K562 (cell line): ENCODE results near the gene DAPP1. TPM values are rescaled to one million over a fixed set of nuclear protein-coding genes. Genes with fewer than 3 reads are reported as not detected.
A peak's percentile ranks its signal among the peaks of the same experiment; 100 is the strongest.
"Not testable (repeated sequence)": the region's sequence is repeated elsewhere in the genome, so short reads cannot be mapped to it uniquely, and the experiment has no call there.

Source experiments
- ATAC-seq: fragments of 200-7000 bp; cut with Tn5 transposase; 3 replicates; pipeline ENCODE4 v1.9.1; 2020; ENCODE audit warnings: moderate library complexity
- BruUV-seq: library from RNA; stranded (reverse); fragments of 400-500 nt; replicated peaks from 2 replicates; lab custom pipeline; 2021; lab: Mats Ljungman, UMichigan
- CTCF ChIA-PET: fragments of 300-600 bp; formaldehyde crosslinking; extraction: SDS; loops from one replicate; lab custom pipeline; 2021; ENCODE audit warnings: low intra/inter-chr PET ratio; lab: Yijun Ruan, JAX
- POLR2A ChIA-PET: fragments of 300-600, 350-650 bp; sonication (Branson Sonifier 250); formaldehyde crosslinking; extraction: SDS; loops from one replicate; lab custom pipeline; 2021; ENCODE audit warnings: antibody characterized with exemption, inconsistent platforms; lab: Yijun Ruan, JAX
- DNase-seq, 4 experiments: peaks; one replicate each; pipeline versions ENCODE4 v3.0.0 to v3.0.0-alpha.2; 2011 to 2018; ENCODE audit warnings: low spot score in 3 of 4, mixed read lengths in 3 of 4; ENCODE audit errors: extremely low read depth in 1 of 4
- FAIRE-seq: peaks from 2 replicates; lab custom pipeline; 2011; peaks lifted over from hg19 to GRCh38; lab: Jason Lieb, UNC
- H2AFZ ChIP-seq: 2 replicates; pipeline ENCODE4 v1.6.0; 2011; ENCODE audit warnings: low read depth, low read length, control low read depth, inconsistent platforms
- H3K27ac ChIP-seq: fragments of 200-600 bp; 3 replicates; pipeline ENCODE4 v1.8.0; 2011; ENCODE audit warnings: low read depth, mild to moderate bottlenecking, control low read depth, inconsistent platforms, low read length, moderate library complexity, mixed read lengths; ENCODE audit errors: extremely low read depth
- H3K27me3 ChIP-seq, 2 experiments: fragments of 300-600 bp in 1 of 2; 2 replicates in 1 of 2; 3 replicates in 1 of 2; pipeline versions ENCODE4 v1.6.0 to v1.8.0; 2011; ENCODE audit warnings: inconsistent platforms in 2 of 2, low read length in 2 of 2, mild to moderate bottlenecking in 1 of 2, mixed read lengths in 1 of 2, moderate library complexity in 1 of 2; ENCODE audit not compliant: control insufficient read depth in 2 of 2, insufficient read depth in 2 of 2
- H3K36me3 ChIP-seq: fragments of 300-600 bp; 3 replicates; pipeline ENCODE4 v1.8.0; 2011; ENCODE audit warnings: mild to moderate bottlenecking, low read length, inconsistent platforms; ENCODE audit not compliant: control insufficient read depth, insufficient read depth
- H3K4me1 ChIP-seq, 2 experiments: fragments of 200-600 bp in 1 of 2; replicated peaks in 1 of 2; 2 replicates in 1 of 2; 3 replicates in 1 of 2; pipeline versions ENCODE4 v1.5.1 to v1.8.0; 2011; ENCODE audit warnings: inconsistent platforms in 2 of 2, low read length in 2 of 2, mild to moderate bottlenecking in 1 of 2, mixed read lengths in 1 of 2, moderate library complexity in 1 of 2; ENCODE audit not compliant: control insufficient read depth in 2 of 2, insufficient read depth in 2 of 2
- H3K4me2 ChIP-seq: 2 replicates; pipeline ENCODE4 v1.6.1; 2011; ENCODE audit warnings: low read length, control low read depth, inconsistent platforms, mixed read lengths; ENCODE audit not compliant: insufficient read depth
- H3K4me3 ChIP-seq: fragments of 200-600 bp; sonication (generic), shearing (Covaris generic); 2 replicates; pipeline ENCODE4 v1.5.1; 2016; ENCODE audit warnings: control low read depth, inconsistent platforms
- H3K79me2 ChIP-seq: fragments of 200-600 bp; 3 replicates; pipeline ENCODE4 v1.8.0; 2011; ENCODE audit warnings: low read length, inconsistent platforms; ENCODE audit not compliant: control insufficient read depth, insufficient read depth
- H3K9ac ChIP-seq, 2 experiments: 2 replicates each; pipeline versions ENCODE4 v1.6.0 to v1.6.1; 2011; ENCODE audit warnings: low read depth in 2 of 2, low read length in 2 of 2, control low read depth in 1 of 2, inconsistent platforms in 1 of 2, mild to moderate bottlenecking in 1 of 2, mixed read lengths in 1 of 2; ENCODE audit not compliant: insufficient read depth in 1 of 2
- H3K9me1 ChIP-seq: one replicate; pipeline ENCODE4 v1.6.0; 2011; ENCODE audit warnings: inconsistent platforms, mild to moderate bottlenecking, low read length, moderate library complexity; ENCODE audit not compliant: control insufficient read depth, insufficient read depth
- H3K9me3 ChIP-seq: replicated peaks from 2 replicates; pipeline ENCODE4 v1.5.1; 2011; ENCODE audit warnings: low read depth, low read length, inconsistent platforms; ENCODE audit not compliant: control insufficient read depth, insufficient read depth
- H4K20me1 ChIP-seq: replicated peaks from 2 replicates; pipeline ENCODE4 v1.6.1; 2011; ENCODE audit warnings: low read length, inconsistent platforms, mixed read lengths; ENCODE audit not compliant: control insufficient read depth, insufficient read depth
- FOXA3 ChIP-seq, 2 experiments: fragments of 450-650 bp in 1 of 2; sonication (generic) in 1 of 2; formaldehyde crosslinking; IDR thresholded peaks in 1 of 2; conservative IDR thresholded peaks in 1 of 2; 2 replicates each; pipeline versions ENCODE4 v1.4.0 to v1.8.0; 2020 to 2022; ENCODE audit warnings: mild to moderate bottlenecking in 2 of 2, missing genetic modification reagents in 1 of 2
- HNRNPK ChIP-seq: fragments of 200-400 bp; formaldehyde crosslinking; IDR thresholded peaks from one replicate; pipeline ENCODE4 v1.6.1; 2018; ENCODE audit warnings: mild to moderate bottlenecking, low read depth, low read length; ENCODE audit not compliant: poor library complexity, severe bottlenecking
- WGBS: fragments of 100-300 bp; shearing (Covaris generic); methylation state at CpG from one replicate; pipeline ENCODE4 v1.1.6; 2016; ENCODE audit warnings: low coverage, mixed read lengths; ENCODE audit not compliant: insufficient coverage; ENCODE audit errors: missing lambda C conversion rate; 5-methylcytosine and 5-hydroxymethylcytosine counted together
- in situ Hi-C: fragments of 300-500 bp; cut with MboI; formaldehyde crosslinking; loops from 4 replicates; pipeline ENCODE4 v1.15.0; 2018; ENCODE audit warnings: inconsistent platforms, mixed read lengths
- intact Hi-C: fragments of 100-400 bp; cut with micrococcal nuclease; formaldehyde crosslinking; loops from 2 replicates; pipeline ENCODE4 v1.14.2; 2022
- polyA plus RNA-seq, 8 experiments: library from polyadenylated mRNA; depleted of rRNA in 4 of 8; stranded (reverse) in 5 of 8; unstranded in 3 of 8; fragments of >200 nt; fragmentation: Nextera tagmentation in 2 of 8; fragmentation: Illumina TruSeq in 1 of 8; extraction: Ambion mirVana in 2 of 8; extraction: Trizol in 1 of 8; gene quantifications; 2 replicates each; pipeline versions ENCODE4 v1.2.1 to v1.2.3, GENCODE V29; 2011 to 2014; ENCODE audit warnings: inconsistent platforms in 1 of 8, missing spikeins in 1 of 8
- total RNA-seq, 7 experiments: library from RNA; depleted of rRNA in 6 of 7; stranded (reverse); fragments of >200 nt in 6 of 7; fragmentation: Illumina TruSeq in 2 of 7; extraction: Trizol in 2 of 7; gene quantifications; 2 replicates each; pipeline versions ENCODE4 v1.2.1 to v1.2.3, GENCODE V29; 2011 to 2021; ENCODE audit warnings: low replicate concordance in 1 of 7
- TF ChIP-seq, protein P1 (sequence below): fragments of 250-450 bp; sonication (Bioruptor Pico); IDR thresholded peaks from 2 replicates; pipeline ENCODE4 v1.6.1; 2021; ENCODE audit warnings: mild to moderate bottlenecking
- TF ChIP-seq, protein P2 (sequence below): sonication (generic); formaldehyde crosslinking; IDR thresholded peaks from 2 replicates; pipeline ENCODE4 v1.8.0; 2022; ENCODE audit warnings: missing genetic modification reagents, mild to moderate bottlenecking, moderate library complexity, borderline replicate concordance

DAPP1 gene
- total and polyA plus RNA-seq, 9 of the 15 experiments (the other 6 are each of a cell fraction or from before 2014, with no cell fraction given), result 1.9 to 7.2 (median 3.6) TPM

DNA sequence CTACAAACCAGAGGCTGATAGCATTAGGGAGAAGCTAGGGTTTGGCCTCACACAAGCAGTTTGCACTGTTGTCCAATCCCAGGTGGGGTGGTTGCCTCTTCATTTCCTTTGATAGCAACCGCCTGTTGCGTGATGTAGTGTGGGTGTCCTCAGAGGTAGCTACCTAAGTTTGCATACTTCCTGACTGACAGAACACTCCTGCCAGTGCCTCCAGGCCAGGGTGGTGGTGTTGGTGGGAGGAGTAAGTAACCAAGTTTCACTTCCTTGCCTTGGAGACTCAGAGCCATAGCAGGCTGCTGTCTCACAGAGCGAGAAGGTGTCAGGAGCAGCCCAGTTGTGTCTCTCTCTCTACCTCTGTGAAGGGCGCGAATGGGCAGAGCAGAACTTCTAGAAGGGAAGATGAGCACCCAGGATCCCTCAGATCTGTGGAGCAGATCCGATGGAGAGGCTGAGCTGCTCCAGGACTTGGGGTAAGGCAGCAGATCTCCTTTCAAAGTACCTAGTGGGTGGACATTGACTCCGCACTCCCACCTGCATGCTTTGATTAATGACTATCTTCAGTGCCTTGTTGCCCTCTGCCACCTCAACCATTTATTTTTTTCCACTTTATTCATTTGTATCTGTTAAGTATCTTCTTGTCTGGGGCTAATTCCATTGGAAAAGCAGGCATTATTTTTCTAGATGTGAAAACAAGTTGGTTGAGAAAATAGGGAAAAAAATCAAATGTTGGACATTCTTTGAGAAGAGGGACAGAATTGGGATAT lies at the start of gene DAPP1 (continued):
- TF ChIP-seq HNRNPK, result no peak
- TF ChIP-seq, protein P1, sequence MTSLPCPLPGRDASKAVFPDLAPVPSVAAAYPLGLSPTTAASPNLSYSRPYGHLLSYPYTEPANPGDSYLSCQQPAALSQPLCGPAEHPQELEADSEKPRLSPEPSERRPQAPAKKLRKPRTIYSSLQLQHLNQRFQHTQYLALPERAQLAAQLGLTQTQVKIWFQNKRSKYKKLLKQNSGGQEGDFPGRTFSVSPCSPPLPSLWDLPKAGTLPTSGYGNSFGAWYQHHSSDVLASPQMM (CRISPR knock-in tag), result no peak
- TF ChIP-seq, all 486 proteins: peak for 3

DNA sequence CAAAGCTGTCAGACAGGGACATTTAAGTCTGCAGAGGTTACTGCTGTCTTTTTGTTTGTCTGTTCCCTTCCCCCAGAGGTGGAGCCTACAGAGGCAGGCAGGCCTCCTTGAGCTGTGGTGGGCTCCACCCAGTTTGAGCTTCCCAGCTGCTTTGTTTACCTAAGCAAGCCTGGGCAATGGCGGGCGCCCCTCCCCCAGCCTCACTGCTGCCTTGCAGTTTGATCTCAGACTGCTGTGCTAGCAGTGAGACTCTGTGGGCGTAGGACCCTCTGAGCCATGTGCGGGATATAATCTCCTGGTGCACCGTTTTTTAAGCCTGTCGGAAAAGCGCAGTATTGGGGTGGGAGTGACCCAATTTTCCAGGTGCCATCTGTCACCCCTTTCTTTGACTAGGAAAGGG lies 45.8 kb upstream of the DAPP1 start:
- H2AFZ ChIP-seq, result peak overlapping the region; percentile 93; the same call in 1 of the 2 replicates
- in situ Hi-C loops, H3K4me2 ChIP-seq, ATAC-seq, H3K27ac ChIP-seq, H3K79me2 ChIP-seq, DNase-seq, H4K20me1 ChIP-seq, H3K4me1 ChIP-seq, H3K4me3 ChIP-seq, intact Hi-C loops, H3K36me3 ChIP-seq, H3K9me1 ChIP-seq, BruUV-seq, H3K9me3 ChIP-seq, H3K9ac ChIP-seq, CTCF ChIA-PET, POLR2A ChIA-PET, H3K27me3 ChIP-seq: not testable (repeated sequence)
- TF ChIP-seq, protein P2, sequence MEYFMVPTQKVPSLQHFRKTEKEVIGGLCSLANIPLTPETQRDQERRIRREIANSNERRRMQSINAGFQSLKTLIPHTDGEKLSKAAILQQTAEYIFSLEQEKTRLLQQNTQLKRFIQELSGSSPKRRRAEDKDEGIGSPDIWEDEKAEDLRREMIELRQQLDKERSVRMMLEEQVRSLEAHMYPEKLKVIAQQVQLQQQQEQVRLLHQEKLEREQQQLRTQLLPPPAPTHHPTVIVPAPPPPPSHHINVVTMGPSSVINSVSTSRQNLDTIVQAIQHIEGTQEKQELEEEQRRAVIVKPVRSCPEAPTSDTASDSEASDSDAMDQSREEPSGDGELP (CRISPR knock-in tag), result peak; percentile 35; the same call in 1 of the 2 replicates
- TF ChIP-seq FOXA3 (CRISPR knock-in tag; conservative IDR thresholded peaks at IDR 0.05 in 1 of 2, IDR thresholded peaks at IDR 0.05 in 1 of 2), result peak; percentile 78 to 83
- 16% methylated on average over 7 of the region's 7 CpGs for WGBS
- peak; percentile 19 for FAIRE-seq
